ENCODE results near the gene CDK1.
A peak's percentile ranks its signal among the peaks of the same experiment; 100 is the strongest.

The CDK1 gene

GRCh38 chr10:60778214-60778970 lies at the start of gene CDK1:
Gene CDK1 (plus strand): TSS chr10:60778478. CDS start chr10:60780166, 1,688 bp downstream.
- H3K4me3 Mint-ChIP-seq: peak within 1 kb of the TSS; percentile 94
- H3K27ac Mint-ChIP-seq: peak within 1 kb of the TSS; percentile 94

GRCh38 chr10:60729106-60729505 lies 49.2 kb upstream of the CDK1 start:
- H3K36me3 Mint-ChIP-seq (ENCODE audit: low read depth): no peaks in the 10 kb centered on the region
- peaks cover 28% of the 10 kb centered on the region for H3K27me3 Mint-ChIP-seq
- H3K4me1 Mint-ChIP-seq (ENCODE audit: low read depth): peaks cover 23% of the 10 kb centered on the region

More at GRCh38 chr10:60778214-60778970, at the start of gene CDK1:
- peaks cover 6% of the 10 kb centered on the region for H3K27me3 Mint-ChIP-seq
- peaks cover 36% of the 10 kb centered on the region for H3K4me1 Mint-ChIP-seq (ENCODE audit: low read depth)
- no peaks in the 10 kb centered on the region for H3K9me3 Mint-ChIP-seq
- H3K36me3 Mint-ChIP-seq (ENCODE audit: low read depth): peaks cover 35% of the 10 kb centered on the region

DNA sequence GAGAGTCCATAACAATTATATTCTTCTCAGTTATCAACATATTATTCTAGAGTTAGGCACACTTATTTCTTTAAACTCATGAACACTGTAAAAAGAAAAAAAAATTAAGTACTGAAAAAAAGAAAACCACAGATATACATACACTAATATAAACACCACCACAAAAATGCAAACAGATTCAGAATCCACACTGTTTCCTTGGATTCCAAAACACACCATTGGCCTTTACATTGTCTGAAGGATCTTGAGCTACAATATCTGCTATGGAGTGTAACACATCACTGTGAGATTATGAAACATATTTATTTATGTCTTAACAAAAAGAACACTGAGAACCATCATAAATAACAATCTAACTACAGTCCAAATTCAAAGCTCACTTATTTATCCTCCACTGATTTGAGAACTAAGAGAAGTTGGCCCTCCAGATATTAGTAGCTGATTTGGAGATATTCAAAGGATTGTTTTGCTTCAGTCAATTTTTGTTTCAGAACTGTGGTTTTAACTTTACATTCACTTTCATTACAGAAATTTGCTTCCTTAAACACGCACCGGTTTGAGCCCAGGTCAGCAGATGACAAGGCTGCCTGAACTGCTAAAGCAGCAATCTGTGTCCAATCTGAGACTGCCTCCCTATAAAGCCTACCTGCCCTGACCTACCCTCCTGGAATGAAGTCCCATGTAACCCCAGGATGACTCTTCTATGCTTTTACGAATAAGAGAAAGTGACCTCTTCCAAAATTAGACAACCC lies 47.0 kb upstream of the CDK1 start:
- Mint-ChIP-seq H3K36me3 (ENCODE audit: low read depth) (no peaks in the 10 kb centered on the region), H3K9me3 (no peaks in the 10 kb centered on the region), H3K4me1 (ENCODE audit: low read depth) (peaks cover 23% of the 10 kb centered on the region), H3K4me3 (peak overlapping the region; percentile 80), H3K27me3 (peaks cover 29% of the 10 kb centered on the region), H3K27ac (no peak overlapping the region)

More at GRCh38 chr10:60729106-60729505, 49.2 kb upstream of the CDK1 start:
- Mint-ChIP-seq H3K27ac (no peak overlapping the region), H3K4me3 (no peak overlapping the region), H3K9me3 (no peaks in the 10 kb centered on the region)

GRCh38 chr10:60732198-60732806 lies 46.0 kb upstream of the CDK1 start:
- H3K9me3 Mint-ChIP-seq: no peaks in the 10 kb centered on the region

DNA sequence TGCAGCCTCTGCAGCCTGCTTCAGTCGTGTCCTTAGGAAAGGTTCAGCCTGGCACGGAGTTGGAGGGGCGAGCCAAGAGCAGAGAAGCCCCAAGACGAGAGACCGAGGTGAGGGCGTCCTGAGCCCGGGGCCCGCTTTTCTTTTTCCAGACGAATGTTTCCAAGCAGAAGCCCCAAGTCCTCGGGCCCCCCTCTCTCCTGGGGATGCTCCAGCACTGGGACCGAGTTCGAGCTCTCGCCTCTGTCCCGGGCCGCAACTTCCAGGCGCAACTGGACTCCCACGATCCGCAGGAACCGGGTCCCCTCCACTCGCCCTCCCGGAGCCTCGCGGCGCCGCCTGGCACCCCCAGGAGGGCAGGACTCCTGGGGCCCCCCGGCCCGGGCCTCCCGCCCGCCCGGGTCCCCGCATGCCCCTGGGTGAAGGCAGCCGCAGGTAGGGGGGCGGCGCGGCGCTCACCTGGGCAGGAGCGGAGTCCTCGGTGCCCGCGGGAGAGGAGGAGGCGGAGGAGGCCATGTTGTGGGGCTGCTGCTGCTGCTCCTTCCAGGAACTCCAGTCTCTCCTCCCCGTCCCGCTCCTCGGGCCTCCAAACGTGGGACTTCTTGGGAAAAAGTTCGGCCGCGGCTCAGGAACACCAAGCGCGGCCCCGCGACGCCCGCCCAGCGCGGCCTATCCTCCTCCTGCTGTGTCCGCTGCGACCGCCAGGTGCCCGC lies 45.3 kb upstream of the CDK1 start:
- peaks cover 18% of the 10 kb centered on the region for H3K4me1 Mint-ChIP-seq (ENCODE audit: low read depth)
- no peaks in the 10 kb centered on the region for H3K9me3 Mint-ChIP-seq
- peak overlapping the region; percentile 80 for H3K4me3 Mint-ChIP-seq
- no peaks in the 10 kb centered on the region for H3K36me3 Mint-ChIP-seq (ENCODE audit: low read depth)
- no peak overlapping the region for H3K27ac Mint-ChIP-seq
- peaks cover 27% of the 10 kb centered on the region for H3K27me3 Mint-ChIP-seq

More at GRCh38 chr10:60732198-60732806, 46.0 kb upstream of the CDK1 start:
- peaks cover 29% of the 10 kb centered on the region for H3K27me3 Mint-ChIP-seq
- peak overlapping the region; percentile 80 for H3K4me3 Mint-ChIP-seq
- no peaks in the 10 kb centered on the region for H3K36me3 Mint-ChIP-seq (ENCODE audit: low read depth)
- H3K4me1 Mint-ChIP-seq (ENCODE audit: low read depth): peaks cover 23% of the 10 kb centered on the region
- no peak overlapping the region for H3K27ac Mint-ChIP-seq

DNA sequence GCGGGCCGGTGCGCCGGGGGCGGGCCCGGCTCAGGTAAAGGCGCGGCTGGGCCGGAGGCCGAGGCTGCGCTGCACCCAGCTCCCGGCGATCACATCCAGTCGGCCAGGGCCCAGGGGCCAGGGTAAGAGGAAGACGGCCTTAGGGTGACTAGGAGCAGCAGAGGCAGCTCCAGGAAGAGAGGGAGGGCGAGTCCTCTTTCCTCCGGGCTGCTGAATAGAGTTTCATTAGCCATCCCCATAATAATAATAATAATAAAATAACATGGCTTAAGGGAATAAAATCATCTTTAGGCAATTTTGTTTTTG lies 44.8 kb upstream of the CDK1 start:
- Mint-ChIP-seq H3K27me3 (peaks cover 25% of the 10 kb centered on the region), H3K27ac (no peak overlapping the region), H3K4me3 (peak overlapping the region; percentile 44), H3K9me3 (no peaks in the 10 kb centered on the region), H3K36me3 (ENCODE audit: low read depth) (no peaks in the 10 kb centered on the region), H3K4me1 (ENCODE audit: low read depth) (peaks cover 16% of the 10 kb centered on the region)

DNA sequence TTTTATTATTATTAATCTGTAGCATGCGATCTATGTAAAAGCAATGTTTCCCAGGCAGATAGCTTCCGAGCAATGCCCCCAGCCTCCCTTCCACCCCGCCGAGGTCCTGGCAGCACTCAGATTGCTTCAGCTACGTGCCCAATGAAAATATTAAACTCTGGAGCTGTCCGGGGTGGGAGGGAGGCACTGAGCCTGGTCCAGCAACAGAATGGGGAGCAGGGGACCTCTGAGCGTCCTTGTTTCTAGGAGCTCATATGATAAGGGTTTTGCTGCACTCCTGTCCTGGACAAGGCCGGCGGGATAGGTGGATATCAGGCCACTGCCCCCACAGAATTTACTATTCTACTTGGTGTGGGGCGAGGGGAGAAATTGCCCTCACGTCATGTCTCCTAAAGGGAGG lies 44.5 kb upstream of the CDK1 start:
- H3K9me3 Mint-ChIP-seq: no peaks in the 10 kb centered on the region
- no peak overlapping the region for H3K27ac Mint-ChIP-seq
- H3K4me1 Mint-ChIP-seq (ENCODE audit: low read depth): peaks cover 16% of the 10 kb centered on the region
- peaks cover 25% of the 10 kb centered on the region for H3K27me3 Mint-ChIP-seq
- no peaks in the 10 kb centered on the region for H3K36me3 Mint-ChIP-seq (ENCODE audit: low read depth)
- H3K4me3 Mint-ChIP-seq: peak overlapping the region; percentile 36

GRCh38 chr10:60734226-60734625 lies 44.1 kb upstream of the CDK1 start:
- Mint-ChIP-seq H3K4me3 (no peak overlapping the region), H3K36me3 (ENCODE audit: low read depth) (no peaks in the 10 kb centered on the region), H3K27ac (no peak overlapping the region), H3K27me3 (peaks cover 25% of the 10 kb centered on the region), H3K4me1 (ENCODE audit: low read depth) (peaks cover 16% of the 10 kb centered on the region), H3K9me3 (no peaks in the 10 kb centered on the region)

DNA sequence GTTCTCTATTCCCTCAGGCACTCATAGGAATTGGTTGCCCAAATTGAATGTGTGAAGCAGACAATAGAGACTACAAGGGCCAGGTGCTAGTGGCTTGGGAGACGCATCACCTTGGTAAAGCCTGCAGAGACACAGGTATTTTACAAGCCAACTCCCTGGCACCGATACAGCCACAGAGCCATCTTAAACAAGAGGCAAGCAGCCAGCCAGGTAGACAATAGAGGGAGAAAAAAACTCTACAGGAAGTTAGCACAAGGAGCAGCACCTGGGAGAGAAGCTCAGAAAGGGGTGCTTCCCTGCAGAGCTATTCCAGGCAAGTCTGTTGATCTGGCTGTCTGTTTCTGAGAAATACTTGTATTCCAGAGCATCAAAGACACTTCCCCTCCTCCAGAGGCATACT lies 43.0 kb upstream of the CDK1 start:
- Mint-ChIP-seq H3K36me3 (ENCODE audit: low read depth) (no peaks in the 10 kb centered on the region), H3K27me3 (peaks cover 29% of the 10 kb centered on the region), H3K4me3 (no peak overlapping the region), H3K27ac (no peak overlapping the region), H3K9me3 (no peaks in the 10 kb centered on the region), H3K4me1 (ENCODE audit: low read depth) (peaks cover 16% of the 10 kb centered on the region)

- H3K36me3 Mint-ChIP-seq (ENCODE audit: low read depth): no peaks in the 10 kb centered on the region
- H3K27ac Mint-ChIP-seq: no peak overlapping the region
- H3K4me1 Mint-ChIP-seq (ENCODE audit: low read depth): peaks cover 5% of the 10 kb centered on the region
- H3K27me3 Mint-ChIP-seq: peaks cover 25% of the 10 kb centered on the region
- H3K4me3 Mint-ChIP-seq: no peak overlapping the region
- no peaks in the 10 kb centered on the region for H3K9me3 Mint-ChIP-seq
Observed at GRCh38 chr10:60737242-60737641, 41.0 kb upstream of the CDK1 start.

DNA sequence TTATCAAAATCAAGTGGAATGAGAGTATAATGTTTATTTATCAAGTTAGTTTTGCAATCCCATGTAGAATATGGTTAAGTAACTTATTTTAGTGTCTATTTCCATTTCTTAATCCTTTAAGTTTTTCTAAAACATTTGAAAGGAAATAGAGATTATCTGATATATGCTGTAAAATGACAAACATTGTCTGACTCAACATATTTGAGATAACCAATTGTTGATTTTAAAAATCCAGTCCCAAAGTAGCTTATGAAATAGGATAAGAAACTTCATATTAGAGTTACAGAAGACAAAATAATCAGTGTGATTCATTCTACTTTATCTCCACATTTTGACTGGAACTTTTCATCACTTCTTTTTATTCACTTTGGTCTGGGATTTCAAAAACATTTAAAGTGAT lies 38.7 kb upstream of the CDK1 start:
- Mint-ChIP-seq H3K36me3 (ENCODE audit: low read depth) (no peaks in the 10 kb centered on the region), H3K4me1 (ENCODE audit: low read depth) (no peaks in the 10 kb centered on the region), H3K27ac (no peak overlapping the region), H3K4me3 (no peak overlapping the region), H3K9me3 (no peaks in the 10 kb centered on the region), H3K27me3 (peaks cover 22% of the 10 kb centered on the region)

- Mint-ChIP-seq H3K4me3 (no peak overlapping the region), H3K9me3 (no peaks in the 10 kb centered on the region), H3K27me3 (peaks cover 20% of the 10 kb centered on the region), H3K36me3 (ENCODE audit: low read depth) (no peaks in the 10 kb centered on the region), H3K4me1 (ENCODE audit: low read depth) (no peaks in the 10 kb centered on the region), H3K27ac (no peak overlapping the region)
Observed at GRCh38 chr10:60742512-60742911, 35.8 kb upstream of the CDK1 start.

DNA sequence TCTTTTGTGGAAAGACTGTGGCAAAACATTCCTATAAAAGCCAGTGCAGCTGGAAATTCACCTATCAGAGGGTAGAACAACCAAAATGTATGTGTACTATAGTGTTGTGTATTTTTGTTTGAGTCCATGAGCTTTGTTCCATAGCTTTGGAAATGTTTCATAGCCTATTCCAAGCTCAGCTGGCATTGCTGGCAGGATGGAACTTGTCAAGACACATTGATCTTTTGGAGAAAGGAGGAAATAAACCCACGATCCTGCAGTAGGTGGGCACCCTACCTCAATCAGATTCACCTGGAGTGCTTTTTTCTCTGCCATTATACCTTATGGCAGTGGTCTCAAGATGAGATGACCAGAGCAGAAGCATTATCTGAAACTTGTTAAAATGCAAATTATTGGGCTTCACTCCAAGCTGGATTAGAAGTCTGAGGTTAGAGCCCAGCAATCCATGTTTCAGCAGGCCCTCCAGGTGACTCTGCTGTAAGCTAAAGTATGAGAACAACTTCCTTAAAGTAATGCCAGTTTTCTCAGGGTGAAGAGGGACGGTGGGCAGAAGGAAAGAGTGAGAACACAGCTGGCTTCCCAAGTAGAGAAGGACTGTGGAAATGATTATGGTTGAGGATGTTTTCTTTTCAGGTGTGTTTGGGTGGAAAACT lies 30.3 kb upstream of the CDK1 start:
- no peaks in the 10 kb centered on the region for H3K9me3 Mint-ChIP-seq
- peaks cover 14% of the 10 kb centered on the region for H3K27me3 Mint-ChIP-seq
- H3K36me3 Mint-ChIP-seq (ENCODE audit: low read depth): no peaks in the 10 kb centered on the region
- H3K4me1 Mint-ChIP-seq (ENCODE audit: low read depth): no peaks in the 10 kb centered on the region
- H3K27ac Mint-ChIP-seq: no peak overlapping the region
- no peak overlapping the region for H3K4me3 Mint-ChIP-seq

GRCh38 chr10:60753152-60753551 lies 25.1 kb upstream of the CDK1 start:
- no peak overlapping the region for H3K27ac Mint-ChIP-seq
- no peaks in the 10 kb centered on the region for H3K9me3 Mint-ChIP-seq
- peaks cover 25% of the 10 kb centered on the region for H3K27me3 Mint-ChIP-seq
- H3K36me3 Mint-ChIP-seq (ENCODE audit: low read depth): no peaks in the 10 kb centered on the region
- H3K4me3 Mint-ChIP-seq: no peak overlapping the region
- H3K4me1 Mint-ChIP-seq (ENCODE audit: low read depth): no peaks in the 10 kb centered on the region
